ENCODE measurements around the gene CNTN1.

CNTN1 gene

GRCh38 chr12:40784102-40784501 lies 91.9 kb downstream of the CNTN1 start:
- DNase-seq: no peak

DNA sequence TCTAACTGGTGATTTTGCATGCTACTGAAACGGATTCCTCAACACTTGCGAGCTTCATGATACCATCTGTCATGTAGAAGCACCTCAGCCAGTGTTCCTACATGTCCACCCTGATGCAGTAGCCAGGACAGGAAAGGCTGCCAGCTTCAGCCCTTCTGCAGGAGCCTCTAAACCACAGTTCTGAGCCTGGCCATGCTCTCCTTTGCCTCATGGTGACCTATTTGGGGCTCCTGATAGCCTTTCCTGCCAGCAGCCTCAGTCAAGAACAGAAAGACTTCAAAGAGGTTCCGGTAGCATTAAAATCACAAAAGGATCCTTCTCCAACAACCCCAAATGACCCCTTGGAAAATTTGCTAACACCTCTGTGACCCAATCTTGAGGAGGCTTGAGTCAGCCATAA lies 96.0 kb downstream of the CNTN1 start:
- no peak for DNase-seq

DNA sequence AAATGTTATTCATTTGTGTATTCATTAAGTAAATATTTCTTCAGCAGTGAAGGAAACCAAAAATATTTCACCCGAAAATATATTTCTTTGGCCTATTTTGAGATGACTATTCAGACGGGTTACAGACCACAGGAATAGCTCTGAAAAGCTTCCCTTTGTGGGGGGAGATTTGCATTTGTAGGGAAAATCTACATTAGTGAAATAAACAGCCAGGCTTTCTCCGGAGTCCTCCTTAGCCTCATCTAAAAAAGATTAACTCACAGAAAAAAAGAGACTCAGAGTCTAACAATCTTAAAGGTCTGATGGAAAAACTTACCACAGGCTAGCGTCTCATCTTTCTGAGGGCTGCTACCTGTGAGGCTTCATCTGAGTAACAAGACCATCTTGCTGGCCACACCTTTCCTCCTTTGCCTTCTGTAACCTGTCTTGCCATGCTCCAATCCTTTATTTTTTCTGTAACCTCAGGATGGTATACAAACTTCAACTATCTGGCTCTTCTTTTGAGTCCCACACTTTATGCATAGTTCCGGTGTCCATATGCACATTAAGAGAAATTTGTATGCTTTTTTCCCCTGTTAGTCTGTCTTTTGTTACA lies 100.7 kb downstream of the CNTN1 start:
- DNase-seq: no peak

DNA sequence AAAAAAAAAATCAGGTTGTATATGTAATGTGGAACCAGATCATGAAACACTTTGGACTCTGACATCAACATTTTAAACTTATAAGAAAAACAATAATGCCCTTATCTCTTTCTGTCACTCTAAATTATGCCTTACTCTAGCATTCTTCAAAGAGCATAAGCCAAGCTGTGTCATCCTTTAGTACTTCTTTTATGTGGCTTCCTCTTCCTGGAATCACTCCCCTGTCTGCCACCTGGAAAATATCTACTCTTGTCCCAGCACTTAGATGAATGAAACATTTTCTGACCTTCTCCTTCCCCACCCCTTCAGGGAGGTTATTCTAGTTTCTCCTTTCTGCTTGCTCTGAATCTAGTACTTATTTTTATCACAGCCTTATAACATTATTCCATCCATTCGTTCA lies 101.2 kb downstream of the CNTN1 start:
- no peak for DNase-seq

DNA sequence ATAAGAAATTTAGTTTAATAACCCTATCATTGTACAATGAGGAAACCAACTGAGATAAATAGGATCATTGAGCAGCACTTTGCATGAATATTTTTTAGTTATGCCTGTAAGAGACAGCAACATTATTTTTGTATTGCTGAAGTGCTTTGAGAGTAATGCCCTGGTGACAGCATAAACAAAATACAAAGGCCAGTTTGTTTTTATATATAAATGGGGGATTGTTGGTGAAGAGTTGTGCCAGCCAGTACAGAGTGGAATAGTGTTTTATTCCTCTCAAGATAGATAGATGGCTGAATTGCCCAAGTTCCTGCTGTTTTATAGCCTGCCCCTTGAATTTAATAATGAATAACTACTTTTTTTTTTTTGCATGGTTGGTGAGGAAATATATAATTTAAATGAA lies 101.8 kb downstream of the CNTN1 start:
- no peak for DNase-seq

- no peak for DNase-seq
These were observed 108.8 kb downstream of the CNTN1 start for GRCh38 chr12:40801082-40801481.

GRCh38 chr12:40801861-40802260 lies 109.6 kb downstream of the CNTN1 start:
- no peak for DNase-seq

GRCh38 chr12:40802656-40803055 lies 110.4 kb downstream of the CNTN1 start:
- DNase-seq: no peak

DNA sequence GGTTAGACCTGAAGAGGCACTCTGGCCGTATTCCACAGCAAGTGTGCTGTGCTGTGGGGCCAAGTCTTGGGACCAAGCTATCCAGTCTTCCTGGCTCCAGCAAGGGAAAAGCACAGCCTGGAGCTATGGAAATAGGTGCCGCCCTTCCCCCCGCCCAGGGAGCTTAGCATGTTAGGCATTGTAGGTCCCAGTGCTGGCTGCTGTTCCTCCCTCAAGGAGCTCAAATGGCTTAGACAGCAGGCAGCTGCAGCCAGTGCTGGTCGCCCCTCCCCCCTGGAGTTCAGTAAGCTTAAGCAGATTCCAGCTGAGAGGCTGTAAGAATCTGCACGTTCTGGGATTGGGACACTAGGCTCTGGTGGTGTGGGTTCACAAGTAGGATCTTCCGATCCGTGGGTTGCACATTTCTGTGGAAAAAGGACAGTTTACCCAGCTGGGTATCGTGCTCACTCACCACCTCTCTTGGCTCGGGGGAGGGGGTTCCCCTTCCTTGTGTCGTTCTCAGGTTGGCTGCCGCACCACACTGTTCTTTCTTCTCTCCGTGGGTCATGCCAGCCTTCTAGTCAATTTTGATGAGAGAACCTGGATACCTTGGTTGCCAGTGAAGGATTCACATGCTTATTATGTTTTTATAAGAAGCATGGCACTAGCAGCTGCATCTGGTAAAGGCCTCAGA lies 127.3 kb downstream of the CNTN1 start:
- DNase-seq: peak; percentile 78

- no peak for DNase-seq
These were observed 128.7 kb downstream of the CNTN1 start for GRCh38 chr12:40820794-40821484.

GRCh38 chr12:40825156-40825555 lies 132.9 kb downstream of the CNTN1 start:
- no peak for DNase-seq

DNA sequence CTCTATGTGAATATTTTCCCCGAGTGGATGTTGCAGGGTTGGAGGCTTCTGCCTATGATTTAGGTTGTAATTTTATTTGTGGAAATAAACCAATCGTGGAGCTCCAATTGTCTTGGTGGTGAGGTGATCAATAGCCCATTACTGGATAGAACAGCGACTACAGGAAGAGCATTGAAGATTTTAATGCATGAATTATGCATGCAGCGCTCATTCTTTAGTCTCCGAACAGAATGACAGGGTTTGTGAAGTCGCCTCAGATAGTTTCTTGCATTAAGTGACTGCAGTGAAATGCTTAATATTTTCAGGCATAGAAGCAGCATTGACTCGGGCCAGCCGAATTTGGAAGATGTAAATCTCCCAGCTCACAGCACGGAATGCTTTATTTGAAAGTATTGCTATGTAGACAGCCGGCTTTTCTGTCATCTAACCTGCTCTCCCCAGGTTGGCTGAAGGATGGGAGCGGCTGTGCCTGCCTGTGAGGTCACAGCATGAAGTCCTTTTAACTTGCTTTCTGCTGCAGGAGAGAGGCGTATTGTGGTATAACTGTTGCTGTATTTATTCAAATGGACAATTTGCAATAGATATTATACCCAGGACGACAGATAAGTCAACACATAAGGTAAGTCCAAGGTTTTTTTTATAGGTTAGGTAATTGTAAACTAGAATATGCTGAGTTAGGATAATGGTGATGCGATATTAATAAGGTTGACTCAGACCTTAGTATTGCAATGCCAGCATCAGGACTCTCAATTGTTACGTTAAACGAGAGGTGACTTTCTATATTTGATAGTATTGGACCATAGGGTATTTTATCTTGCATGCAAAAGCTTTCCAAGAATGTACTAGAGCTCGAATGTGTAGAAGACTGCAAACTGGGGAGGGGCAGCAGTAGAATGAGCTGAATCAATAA lies 135.7 kb downstream of the CNTN1 start:
- no peak for DNase-seq

- DNase-seq: no peak
These were observed 136.4 kb downstream of the CNTN1 start for GRCh38 chr12:40828593-40828990.

- no peak for DNase-seq
These were observed 137.5 kb downstream of the CNTN1 start for GRCh38 chr12:40829738-40830144.

- no peak for DNase-seq
These were observed 139.7 kb downstream of the CNTN1 start for GRCh38 chr12:40831916-40832315.

- no peak for DNase-seq
These were observed 140.4 kb downstream of the CNTN1 start for GRCh38 chr12:40832668-40833067.

DNA sequence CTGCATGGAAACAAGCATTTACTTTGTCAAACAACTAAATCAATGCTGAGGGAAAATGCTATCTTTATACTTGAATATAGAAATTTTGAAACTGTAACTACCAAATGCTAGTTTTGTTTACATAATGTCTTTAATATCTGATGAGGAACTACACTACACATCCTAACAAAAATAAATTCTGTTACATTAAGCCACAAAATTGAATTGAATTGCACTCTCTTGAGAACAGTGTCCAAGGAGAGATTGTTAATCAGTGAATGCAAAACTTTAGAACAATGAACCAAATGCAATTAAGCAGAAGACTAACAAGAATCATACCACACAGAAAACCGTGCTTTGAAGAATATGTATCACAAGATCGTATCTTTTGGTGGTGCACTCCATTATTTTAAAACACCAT lies 141.6 kb downstream of the CNTN1 start:
- no peak for DNase-seq

GRCh38 chr12:40834321-40834720 lies 142.1 kb downstream of the CNTN1 start:
- no peak for DNase-seq

- DNase-seq: no peak
These were observed 145.7 kb downstream of the CNTN1 start for GRCh38 chr12:40837891-40838429.

DNA sequence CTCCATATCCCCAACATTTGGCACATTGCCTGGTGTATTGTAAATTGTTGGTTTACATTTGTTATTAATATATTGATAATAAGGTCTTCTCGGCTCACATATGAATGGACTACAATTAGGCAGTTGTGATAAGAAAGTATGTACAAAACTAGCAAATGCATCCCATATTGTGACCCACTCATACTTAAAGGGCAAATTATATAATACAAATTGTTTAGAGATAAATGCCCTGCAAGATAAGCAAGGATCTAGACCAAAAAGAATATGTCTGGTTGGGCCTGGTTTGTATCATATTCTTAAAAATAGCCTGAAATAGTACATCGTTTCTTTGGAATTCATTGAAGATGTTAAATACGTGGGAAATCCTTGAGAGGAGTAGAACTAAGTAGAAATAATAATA lies 151.3 kb downstream of the CNTN1 start:
- no peak for DNase-seq

DNA sequence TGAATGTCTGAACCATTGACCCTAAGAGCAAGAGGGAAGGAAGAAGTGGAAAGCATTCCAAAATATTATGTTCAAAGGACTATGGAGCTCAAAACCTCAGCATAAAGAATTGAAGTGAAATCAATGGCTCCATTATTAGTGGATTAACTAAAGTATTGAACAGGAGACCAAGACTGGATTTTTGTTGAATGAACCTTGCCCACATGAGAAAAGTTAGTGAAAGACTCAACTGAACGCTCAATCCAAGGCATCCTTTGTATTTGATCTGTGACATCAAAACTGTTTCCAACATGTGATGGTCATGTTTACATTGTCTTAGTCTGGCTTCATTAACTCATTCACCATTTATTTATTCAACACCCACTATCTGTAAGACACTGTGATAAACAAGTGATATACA lies 161.0 kb downstream of the CNTN1 start:
- no peak for DNase-seq

GRCh38 chr12:40854604-40855003 lies 162.4 kb downstream of the CNTN1 start:
- DNase-seq: no peak

- no peak for DNase-seq
These were observed 172.7 kb downstream of the CNTN1 start for GRCh38 chr12:40864891-40865290.

Data from NCI-H524 treated with DMSO at 0.1 percent for 48 hours (cell line).